Esophagus muscularis mucosa (tissue), 3 donors: ENCODE measurements around the gene CACNB1.

Source experiments
- POLR2A ChIP-seq: fragments of 450-650 bp; IDR thresholded peaks from one replicate; pipeline ENCODE4 v1.6.1; 2017; ENCODE audit warnings: antibody characterized with exemption, moderate library complexity, mild to moderate bottlenecking, low read depth
- TF ChIP-seq, protein P1 (sequence below), 3 experiments: fragments of 200-600 bp in 2 of 3; fragments of 450-650 bp in 1 of 3; sonication (generic) in 2 of 3; IDR thresholded peaks; one replicate each; pipeline ENCODE4 v1.5.1; 2017 to 2019; ENCODE audit warnings: antibody characterized with exemption in 3 of 3, mild to moderate bottlenecking in 2 of 3, moderate library complexity in 1 of 3

DNA sequence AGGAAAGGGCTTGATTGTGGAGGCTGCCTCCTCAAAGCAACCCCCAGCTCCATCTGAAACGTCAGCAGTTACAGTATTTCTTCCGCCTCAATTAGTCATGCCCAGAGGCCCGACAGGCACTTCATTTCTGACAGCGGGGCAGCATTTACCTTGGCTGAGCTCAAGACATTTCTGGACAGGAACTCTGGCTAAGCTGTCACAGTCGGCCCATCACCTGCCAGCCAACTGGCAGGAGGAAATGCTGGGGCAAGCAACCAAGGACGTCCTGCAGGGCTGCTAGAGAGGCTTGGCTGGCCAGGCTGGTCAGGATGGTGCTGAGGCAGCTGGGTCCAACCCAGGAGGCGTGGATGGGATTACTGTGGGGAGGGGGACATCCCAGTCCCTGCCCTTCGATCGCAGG lies 73.8 kb downstream of the CACNB1 start:
- TF ChIP-seq POLR2A, result no peak
- TF ChIP-seq, protein P1, sequence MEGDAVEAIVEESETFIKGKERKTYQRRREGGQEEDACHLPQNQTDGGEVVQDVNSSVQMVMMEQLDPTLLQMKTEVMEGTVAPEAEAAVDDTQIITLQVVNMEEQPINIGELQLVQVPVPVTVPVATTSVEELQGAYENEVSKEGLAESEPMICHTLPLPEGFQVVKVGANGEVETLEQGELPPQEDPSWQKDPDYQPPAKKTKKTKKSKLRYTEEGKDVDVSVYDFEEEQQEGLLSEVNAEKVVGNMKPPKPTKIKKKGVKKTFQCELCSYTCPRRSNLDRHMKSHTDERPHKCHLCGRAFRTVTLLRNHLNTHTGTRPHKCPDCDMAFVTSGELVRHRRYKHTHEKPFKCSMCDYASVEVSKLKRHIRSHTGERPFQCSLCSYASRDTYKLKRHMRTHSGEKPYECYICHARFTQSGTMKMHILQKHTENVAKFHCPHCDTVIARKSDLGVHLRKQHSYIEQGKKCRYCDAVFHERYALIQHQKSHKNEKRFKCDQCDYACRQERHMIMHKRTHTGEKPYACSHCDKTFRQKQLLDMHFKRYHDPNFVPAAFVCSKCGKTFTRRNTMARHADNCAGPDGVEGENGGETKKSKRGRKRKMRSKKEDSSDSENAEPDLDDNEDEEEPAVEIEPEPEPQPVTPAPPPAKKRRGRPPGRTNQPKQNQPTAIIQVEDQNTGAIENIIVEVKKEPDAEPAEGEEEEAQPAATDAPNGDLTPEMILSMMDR (IDR thresholded peaks at IDR 0.05), result no peak
